Astrocyte (in vitro differentiated cells and primary cell): ENCODE results near the gene CFAP97.

Source experiments
- CTCF ChIP-seq: IDR thresholded peaks from 2 replicates; pipeline ENCODE4 v1.5.1; 2011; ENCODE audit warnings: low read depth, mild to moderate bottlenecking, inconsistent platforms, low read length, moderate library complexity; ENCODE audit not compliant: insufficient read depth
- EZH2 ChIP-seq: IDR thresholded peaks from 2 replicates; pipeline ENCODE4 v1.6.1; 2012; ENCODE audit warnings: mild to moderate bottlenecking, low read length, inconsistent platforms; ENCODE audit not compliant: insufficient read depth

DNA sequence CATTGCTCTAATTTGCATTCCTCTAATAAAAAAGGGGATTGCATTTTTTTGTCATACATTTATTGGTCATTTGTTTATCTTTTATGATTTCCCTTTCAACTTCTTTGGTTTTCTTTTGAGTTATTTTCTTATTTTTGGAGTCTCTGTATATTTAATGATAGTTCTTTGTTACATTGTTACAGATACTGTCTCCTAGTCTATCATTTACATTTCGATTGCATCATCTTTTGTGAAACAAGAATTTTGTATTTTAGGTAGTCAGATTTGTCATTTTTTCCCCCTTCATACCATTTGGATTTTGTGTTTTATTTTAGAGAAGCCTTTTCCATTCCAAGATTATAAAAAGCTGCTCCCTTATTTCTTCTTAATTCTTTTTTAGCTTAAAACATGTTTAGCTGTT, 42.7 kb upstream of the CFAP97 start:
- no peak for TF ChIP-seq CTCF
- no peak for TF ChIP-seq EZH2
